Stimulated activated CD4-positive, alpha-beta T cell treated with anti-CD3 and anti-CD28 coated beads, Interleukin-12 subunit alpha, Interleukin-12 subunit beta, amount 100 ng/mL, for 24 hours (primary cell): ENCODE measurements around the gene ROBO1.
"Not testable (repeated sequence)": the region's sequence is repeated elsewhere in the genome, so short reads cannot be mapped to it uniquely, and the experiment has no call there.

Experiments used
- DNase-seq, 2 experiments: peaks; one replicate each; pipeline ENCODE4 v3.0.0-alpha.2; 2020; ENCODE audit warnings: low read depth in 2 of 2

ROBO1 gene

GRCh38 chr3:79369306-79369705 is 398.5 kb downstream of the ROBO1 start:
- DNase-seq, result no peak

- no peak for DNase-seq
Measured at GRCh38 chr3:79368403-79368802, 399.4 kb downstream of the ROBO1 start.

- DNase-seq, result no peak
Measured at GRCh38 chr3:79367803-79368202, 400.0 kb downstream of the ROBO1 start.

- no peak for DNase-seq
Measured at GRCh38 chr3:79367066-79367465, 400.7 kb downstream of the ROBO1 start.

GRCh38 chr3:79366414-79366813 is 401.4 kb downstream of the ROBO1 start:
- DNase-seq, result no peak

- no peak for DNase-seq
Measured at GRCh38 chr3:79364784-79365183, 403.0 kb downstream of the ROBO1 start.

GRCh38 chr3:79362571-79363270 is 405.1 kb downstream of the ROBO1 start:
- DNase-seq, result no peak

GRCh38 chr3:79361748-79362378 is 405.9 kb downstream of the ROBO1 start:
- DNase-seq, result no peak

- no peak for DNase-seq
Measured at GRCh38 chr3:79358327-79358726, 409.5 kb downstream of the ROBO1 start.

GRCh38 chr3:79354179-79354688 is 413.6 kb downstream of the ROBO1 start:
- DNase-seq, result no peak

GRCh38 chr3:79351699-79352098 is 416.1 kb downstream of the ROBO1 start:
- DNase-seq, result no peak

GRCh38 chr3:79344876-79345871 is 422.6 kb downstream of the ROBO1 start:
- DNase-seq, result no peak

GRCh38 chr3:79341961-79342360 is 425.8 kb downstream of the ROBO1 start:
- no peak for DNase-seq

GRCh38 chr3:79339846-79340245 is 428.0 kb downstream of the ROBO1 start:
- no peak for DNase-seq

GRCh38 chr3:79337798-79338197 is 430.0 kb downstream of the ROBO1 start:
- no peak for DNase-seq

GRCh38 chr3:79329154-79329553 is 438.6 kb downstream of the ROBO1 start:
- DNase-seq, result no peak

GRCh38 chr3:79326642-79327041 is 441.2 kb downstream of the ROBO1 start:
- no peak for DNase-seq

GRCh38 chr3:79325833-79326383 is 441.9 kb downstream of the ROBO1 start:
- not testable (repeated sequence) for DNase-seq

GRCh38 chr3:79317551-79318518 is 450.0 kb downstream of the ROBO1 start:
- no peak for DNase-seq

GRCh38 chr3:79314962-79315361 is 452.8 kb downstream of the ROBO1 start:
- no peak for DNase-seq

- DNase-seq, result no peak
Measured at GRCh38 chr3:79314544-79314943, 453.3 kb downstream of the ROBO1 start.
